CD4-positive, alpha-beta T cell (primary cell): ENCODE results near the gene CIB4. TPM values are rescaled to one million over a fixed set of nuclear protein-coding genes. Genes with fewer than 3 reads are reported as not detected.
A peak's percentile ranks its signal among the peaks of the same experiment; 100 is the strongest.

Experiments used
- ATAC-seq: fragments of 200-7000 bp; cut with Tn5 transposase; one replicate; pipeline ENCODE4 v1.10.0; 2022; ENCODE audit warnings: mild to moderate bottlenecking; ENCODE audit not compliant: poor library complexity
- CTCF ChIA-PET: fragments of 350-600 bp; sonication (Branson Sonifier 250); formaldehyde crosslinking; loops from one replicate; lab custom pipeline; 2021; ENCODE audit warnings: antibody characterized with exemption, inconsistent platforms; lab: Charles Lee
- POLR2A ChIA-PET: fragments of 350-600 bp; sonication (Branson Sonifier 250); formaldehyde crosslinking; loops from one replicate; lab custom pipeline; 2021; ENCODE audit warnings: antibody characterized with exemption, inconsistent platforms; lab: Charles Lee
- DNase-seq, 14 experiments: peaks; one replicate each; pipeline ENCODE4 v3.0.0-alpha.2; 2013 to 2020; ENCODE audit warnings: mixed read lengths in 2 of 14
- H3K27ac ChIP-seq, 2 donors: one replicate each; pipeline versions ENCODE4 v1.5.1 to v1.7.0; 2013; ENCODE audit warnings: low read length in 2 of 2, low read depth in 1 of 2, mild to moderate bottlenecking in 1 of 2
- H3K27me3 ChIP-seq, 2 experiments: 1 replicate in 1 of 2; 2 replicates in 1 of 2; pipeline versions ENCODE4 v1.6.1 to v1.7.0; 2013; ENCODE audit warnings: low read length in 2 of 2, control low read depth in 1 of 2, mild to moderate bottlenecking in 1 of 2, moderate library complexity in 1 of 2; ENCODE audit not compliant: insufficient read depth in 2 of 2, control insufficient read depth in 1 of 2
- H3K36me3 ChIP-seq: one replicate; pipeline ENCODE4 v1.6.1; 2013; ENCODE audit warnings: low read length, control low read depth; ENCODE audit not compliant: insufficient read depth
- H3K4me1 ChIP-seq: one replicate; pipeline ENCODE4 v1.6.1; 2013; ENCODE audit warnings: low read length, control low read depth; ENCODE audit not compliant: insufficient read depth
- H3K4me3 ChIP-seq: one replicate; pipeline ENCODE4 v1.5.1; 2013; ENCODE audit warnings: mild to moderate bottlenecking, low read length, moderate library complexity
- H3K9me3 ChIP-seq, 2 experiments: 1 replicate in 1 of 2; 2 replicates in 1 of 2; pipeline versions ENCODE4 v1.6.1 to v1.7.0; 2013; ENCODE audit warnings: low read length in 2 of 2, mild to moderate bottlenecking in 2 of 2, control low read depth in 1 of 2, moderate library complexity in 1 of 2; ENCODE audit not compliant: control insufficient read depth in 1 of 2, insufficient read depth in 1 of 2
- H3K27ac Mint-ChIP-seq: one replicate; pipeline ENCODE4 v1.8.0; 2020; ENCODE audit warnings: mixed read lengths
- H3K27me3 Mint-ChIP-seq: one replicate; pipeline ENCODE4 v1.8.0; 2021; ENCODE audit warnings: mixed read lengths
- H3K36me3 Mint-ChIP-seq: one replicate; pipeline ENCODE4 v1.8.0; 2021; ENCODE audit warnings: low read depth, mixed read lengths
- H3K4me1 Mint-ChIP-seq: one replicate; pipeline ENCODE4 v1.8.0; 2021; ENCODE audit warnings: low read depth, mixed read lengths
- H3K4me3 Mint-ChIP-seq: one replicate; pipeline ENCODE4 v1.8.0; 2020; ENCODE audit warnings: mild to moderate bottlenecking, mixed read lengths
- H3K9me3 Mint-ChIP-seq: one replicate; pipeline ENCODE4 v1.8.0; 2020; ENCODE audit warnings: mixed read lengths
- CTCF ChIP-seq: fragments of 200-600 bp; IDR thresholded peaks from one replicate; pipeline ENCODE4 v1.8.0; 2022; ENCODE audit warnings: antibody characterized with exemption, mild to moderate bottlenecking
- intact Hi-C, 2 experiments: fragments of 100-400 bp; cut with DNase I in 1 of 2; cut with micrococcal nuclease in 1 of 2; formaldehyde crosslinking; loops; one replicate each; pipeline versions ENCODE4 v1.15.1 to v1.9.0; 2023 to 2025; cut with DNase I, micrococcal nuclease
- total RNA-seq, 174 experiments: library from RNA in 2 of 174; stranded (reverse) in 2 of 174; gene quantifications; one replicate each; pipeline ENCODE4 v1.2.3 and lab custom pipeline; 2021 to 2026

The CIB4 gene
- total RNA-seq, 2 experiments from 2014 or later, result not detected

DNA sequence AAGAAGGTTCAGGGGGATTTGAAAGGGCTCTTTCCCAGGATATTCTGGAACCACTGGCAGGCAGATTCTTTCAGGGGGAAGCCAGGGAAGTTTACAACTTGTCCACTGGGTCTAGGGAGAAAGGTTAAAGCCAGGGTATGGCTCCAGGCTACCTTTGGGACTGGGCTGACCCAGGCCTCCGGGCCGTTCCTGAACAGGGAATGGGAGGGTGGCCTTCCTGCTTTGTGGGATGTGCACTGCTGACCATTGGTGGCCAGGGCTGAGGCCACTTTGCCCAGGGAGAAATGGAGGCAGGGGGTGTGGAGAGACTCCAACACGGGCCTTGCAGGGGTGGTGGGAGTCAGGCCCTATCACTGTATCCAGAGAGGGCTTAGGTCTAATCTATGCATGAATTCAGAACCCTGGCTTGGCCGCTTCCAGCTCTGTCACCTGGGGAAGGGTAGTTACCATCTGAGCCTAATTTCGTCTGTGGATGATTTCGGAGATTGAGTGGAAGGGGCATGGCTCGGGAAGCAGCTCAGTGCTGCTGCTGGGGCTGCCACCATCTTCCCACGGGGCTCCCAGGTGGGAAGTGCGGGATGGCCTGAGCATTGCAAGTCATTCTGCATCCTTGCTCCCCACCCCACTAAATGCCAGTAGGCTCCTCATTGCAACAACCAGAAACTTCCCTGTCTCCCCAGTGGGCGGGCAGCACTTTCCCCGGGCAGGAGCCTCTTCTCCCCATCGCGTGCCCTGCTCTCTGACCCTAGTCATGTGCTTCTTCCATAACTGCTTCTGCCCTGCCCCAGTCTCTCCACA, 106.1 kb downstream of the CIB4 start:
- no peak overlapping the region for H3K4me3 ChIP-seq
- Mint-ChIP-seq H3K36me3 (no peaks in the 10 kb centered on the region), H3K9me3 (no peaks in the 10 kb centered on the region), H3K27me3 (no peaks in the 10 kb centered on the region), H3K4me1 (no peaks in the 10 kb centered on the region), H3K4me3 (no peak overlapping the region), H3K27ac (no peak overlapping the region)
- H3K9me3 ChIP-seq, result no peaks in the 10 kb centered on the region
- ChIA-PET CTCF (no interaction called here), POLR2A (no interaction called here)
- H3K27ac ChIP-seq, result no peak overlapping the region
- no peaks in the 10 kb centered on the region for H3K4me1 ChIP-seq
- ATAC-seq (no peak), DNase-seq (peak in 1 of 14 experiments; percentile 22)
- H3K27me3 ChIP-seq, result no peaks in the 10 kb centered on the region
- H3K36me3 ChIP-seq, result no peaks in the 10 kb centered on the region
- no peak for TF ChIP-seq CTCF
- intact Hi-C loops, result no loop called here

DNA sequence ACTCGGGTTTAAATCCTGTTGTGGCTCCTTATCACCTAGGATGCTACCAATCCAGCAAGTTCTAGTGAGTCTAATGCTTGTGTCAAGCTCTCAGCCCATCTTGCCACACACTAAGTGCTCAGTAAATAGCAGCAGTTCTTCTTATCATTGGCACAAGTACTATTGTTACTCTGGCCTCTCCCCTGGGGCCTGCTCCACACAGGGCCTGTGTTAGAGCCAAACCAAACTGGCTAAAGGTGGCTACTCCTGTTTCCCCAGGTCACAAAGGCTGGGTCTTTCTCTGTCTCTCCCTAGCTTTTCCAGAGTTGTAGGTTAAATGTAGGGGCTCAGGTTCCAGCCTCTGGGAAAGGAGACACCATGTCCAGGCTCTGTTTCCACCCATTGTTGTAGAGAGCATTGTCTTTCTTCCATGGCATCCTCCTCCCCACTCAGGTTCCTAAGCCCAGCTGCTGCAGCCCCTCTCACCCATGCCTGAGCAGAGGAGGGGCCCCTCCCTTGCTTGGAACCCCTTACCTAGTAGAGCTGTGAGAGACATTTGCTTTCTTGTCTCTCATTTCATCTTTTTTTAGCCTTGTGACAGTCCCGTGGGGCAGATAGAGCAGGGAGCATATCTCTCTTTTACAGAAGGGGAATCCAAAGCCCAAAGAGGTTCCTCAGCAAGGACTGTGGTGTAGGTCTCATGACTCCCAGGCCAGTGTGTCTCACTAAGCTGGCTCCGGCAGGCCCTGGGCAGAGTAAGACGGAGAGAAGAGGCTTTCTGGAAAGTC, 106.9 kb downstream of the CIB4 start:
- peak in 1 of 14 experiments; percentile 17 for DNase-seq
- ATAC-seq, result no peak
- Histone ChIP-seq H3K36me3 (no peaks in the 10 kb centered on the region), H3K27ac (no peak overlapping the region), H3K27me3 (no peaks in the 10 kb centered on the region), H3K4me1 (no peaks in the 10 kb centered on the region), H3K4me3 (no peak overlapping the region), H3K9me3 (no peaks in the 10 kb centered on the region)
- Mint-ChIP-seq H3K27ac (no peak overlapping the region), H3K36me3 (no peaks in the 10 kb centered on the region), H3K4me1 (no peaks in the 10 kb centered on the region), H3K9me3 (no peaks in the 10 kb centered on the region), H3K27me3 (no peaks in the 10 kb centered on the region), H3K4me3 (no peak overlapping the region)
- intact Hi-C loops, result no loop called here
- CTCF ChIA-PET, result no interaction called here
- POLR2A ChIA-PET, result no interaction called here
- TF ChIP-seq CTCF, result no peak

DNA sequence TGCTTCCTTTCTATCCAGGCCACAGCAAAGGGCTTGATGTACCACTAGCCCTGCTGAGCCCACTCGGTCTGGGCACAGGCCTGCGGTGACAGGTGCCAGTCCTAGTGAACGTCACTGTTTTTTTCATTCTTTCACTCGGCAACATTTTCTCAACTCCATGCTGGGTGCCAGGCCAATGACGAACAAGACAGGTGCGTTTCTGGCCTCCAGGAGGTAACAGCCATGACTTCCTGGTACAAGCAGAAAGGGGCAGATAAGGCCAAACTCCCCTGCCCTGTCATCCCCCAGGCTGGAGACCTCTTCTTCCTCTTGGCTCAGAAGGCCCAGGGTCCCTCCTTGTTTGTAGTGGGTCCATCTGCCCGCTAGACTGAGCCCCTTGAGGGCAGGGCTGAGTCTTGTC, 107.5 kb downstream of the CIB4 start:
- no peak overlapping the region for H3K27ac ChIP-seq
- no peak overlapping the region for H3K4me3 ChIP-seq
- H3K4me1 Mint-ChIP-seq, result no peaks in the 10 kb centered on the region
- no peak overlapping the region for H3K27ac Mint-ChIP-seq
- H3K36me3 Mint-ChIP-seq, result no peaks in the 10 kb centered on the region
- no peaks in the 10 kb centered on the region for H3K36me3 ChIP-seq
- H3K4me1 ChIP-seq, result no peaks in the 10 kb centered on the region
- intact Hi-C loops, result no loop called here
- ATAC-seq (no peak), DNase-seq (peak in 1 of 14 experiments; percentile 4)
- H3K9me3 Mint-ChIP-seq, result no peaks in the 10 kb centered on the region
- TF ChIP-seq CTCF, result no peak
- H3K9me3 ChIP-seq, result no peaks in the 10 kb centered on the region
- H3K27me3 Mint-ChIP-seq, result no peaks in the 10 kb centered on the region
- POLR2A ChIA-PET, result no interaction called here
- no peaks in the 10 kb centered on the region for H3K27me3 ChIP-seq
- CTCF ChIA-PET, result no interaction called here
- H3K4me3 Mint-ChIP-seq, result no peak overlapping the region
